ENCODE results near the gene CEP85. TPM values are rescaled to one million over a fixed set of nuclear protein-coding genes. Genes with fewer than 3 reads are reported as not detected.

The CEP85 gene
- total and polyA plus RNA-seq, 2 experiments from 2014 or later: 22.9 to 33.2 TPM

DNA sequence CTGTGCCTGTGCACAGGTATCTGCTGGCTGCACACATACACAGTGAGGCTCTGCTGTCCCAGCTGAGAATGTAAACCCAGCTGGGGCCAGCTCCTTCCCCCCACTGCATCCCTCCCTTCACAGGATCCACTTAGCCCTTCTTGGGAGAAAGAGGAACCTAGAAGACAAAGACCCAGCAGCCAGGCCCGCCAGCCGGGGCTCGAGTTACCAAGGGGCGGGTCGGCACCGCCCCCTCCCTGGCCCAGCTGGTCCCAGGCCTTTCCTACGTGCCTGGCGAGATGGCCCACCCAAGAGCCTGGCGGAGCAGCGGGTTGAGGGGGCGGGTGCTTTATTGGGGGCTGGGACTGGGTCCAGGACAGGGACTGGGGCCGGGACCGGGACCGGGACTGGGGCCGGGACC, 48.0 kb downstream of the CEP85 start:
- Histone ChIP-seq H3K4me1 (ENCODE audit: low read depth) (peaks cover 7% of the 10 kb centered on the region), H3K27ac (peak overlapping the region; percentile 63), H3K36me3 (peaks cover 10% of the 10 kb centered on the region), H3K4me3 (no peak overlapping the region), H3K27me3 (no peaks in the 10 kb centered on the region), H3K9me3 (ENCODE audit: low read depth) (no peaks in the 10 kb centered on the region)
- DNase-seq (ENCODE audit: low read depth in 1 of 2, low spot score in 1 of 2): peak; percentile 54 to 74
- no peak for TF ChIP-seq CTCF (IDR thresholded peaks at IDR 0.05; ENCODE audit: low read depth, low read length)

DNA sequence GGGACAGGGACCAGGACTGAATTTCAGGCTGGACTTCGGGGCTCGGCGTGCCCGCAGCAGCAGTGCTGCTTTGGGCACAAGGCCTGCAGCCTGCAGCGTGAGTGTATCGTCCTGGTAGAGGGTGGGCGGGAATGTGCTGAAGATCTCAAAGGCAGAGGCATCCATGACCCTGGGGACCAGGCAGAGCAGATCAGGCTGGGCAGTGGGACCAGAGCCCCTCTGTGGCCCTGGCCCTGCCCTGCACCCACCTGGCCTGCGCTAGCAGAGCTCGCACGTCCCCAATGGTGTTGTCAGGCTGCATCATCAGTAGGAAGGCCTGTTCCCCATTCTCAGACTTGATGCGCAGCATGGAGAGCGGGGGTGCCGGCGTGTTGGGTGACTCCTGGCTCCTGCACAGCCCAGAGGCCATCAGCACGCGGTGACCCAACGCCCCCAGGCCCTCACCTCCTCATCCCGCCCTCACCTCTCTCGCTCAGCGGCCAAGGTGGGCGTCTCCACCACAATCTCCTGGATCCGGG, 48.5 kb downstream of the CEP85 start:
- no peak for DNase-seq (ENCODE audit: low read depth in 1 of 2, low spot score in 1 of 2)
- Histone ChIP-seq H3K9me3 (ENCODE audit: low read depth) (no peaks in the 10 kb centered on the region), H3K4me1 (ENCODE audit: low read depth) (peaks cover 7% of the 10 kb centered on the region), H3K36me3 (peaks cover 5% of the 10 kb centered on the region), H3K27ac (peak overlapping the region; percentile 63), H3K4me3 (no peak overlapping the region), H3K27me3 (no peaks in the 10 kb centered on the region)
- TF ChIP-seq CTCF (IDR thresholded peaks at IDR 0.05; ENCODE audit: low read depth, low read length): no peak

- Histone ChIP-seq H3K27me3 (no peaks in the 10 kb centered on the region), H3K27ac (no peak overlapping the region), H3K9me3 (ENCODE audit: low read depth) (no peaks in the 10 kb centered on the region), H3K4me1 (ENCODE audit: low read depth) (peaks cover 7% of the 10 kb centered on the region), H3K36me3 (no peaks in the 10 kb centered on the region), H3K4me3 (no peak overlapping the region)
- DNase-seq (ENCODE audit: low read depth in 1 of 2, low spot score in 1 of 2): peak in 1 of 2 donors; percentile 29
- no peak for TF ChIP-seq CTCF (IDR thresholded peaks at IDR 0.05; ENCODE audit: low read depth, low read length)
These were observed 49.4 kb downstream of the CEP85 start for GRCh38 chr1:26283279-26283853.

- no peak for TF ChIP-seq CTCF (IDR thresholded peaks at IDR 0.05; ENCODE audit: low read depth, low read length)
- no peak for DNase-seq (ENCODE audit: low read depth in 1 of 2, low spot score in 1 of 2)
- no peak overlapping the region for H3K27ac ChIP-seq
- H3K4me1 ChIP-seq (ENCODE audit: low read depth): peaks cover 7% of the 10 kb centered on the region
- no peak overlapping the region for H3K4me3 ChIP-seq
- no peaks in the 10 kb centered on the region for H3K27me3 ChIP-seq
- no peaks in the 10 kb centered on the region for H3K9me3 ChIP-seq (ENCODE audit: low read depth)
- H3K36me3 ChIP-seq: no peaks in the 10 kb centered on the region
These were observed 50.0 kb downstream of the CEP85 start for GRCh38 chr1:26283871-26284596.

- H3K36me3 ChIP-seq: no peaks in the 10 kb centered on the region
- no peaks in the 10 kb centered on the region for H3K27me3 ChIP-seq
- no peaks in the 10 kb centered on the region for H3K9me3 ChIP-seq (ENCODE audit: low read depth)
- peak; percentile 71 to 90 for DNase-seq (ENCODE audit: low read depth in 1 of 2, low spot score in 1 of 2)
- no peak overlapping the region for H3K27ac ChIP-seq
- peaks cover 7% of the 10 kb centered on the region for H3K4me1 ChIP-seq (ENCODE audit: low read depth)
- H3K4me3 ChIP-seq: no peak overlapping the region
- peak; percentile 89 for TF ChIP-seq CTCF (IDR thresholded peaks at IDR 0.05; ENCODE audit: low read depth, low read length)
These were observed 50.8 kb downstream of the CEP85 start for GRCh38 chr1:26284597-26285347.

Data from cardiac muscle cell (in vitro differentiated cells and primary cell).